PC-3 (cell line): ENCODE results near the gene SUMO2. TPM values are rescaled to one million over a fixed set of nuclear protein-coding genes. Genes with fewer than 3 reads are reported as not detected.
"Not testable (repeated sequence)": the region's sequence is repeated elsewhere in the genome, so short reads cannot be mapped to it uniquely, and the experiment has no call there.

Source experiments
- ATAC-seq: fragments of 200-7000 bp; cut with Tn5 transposase; 2 replicates; pipeline ENCODE4 v1.9.1; 2020; ENCODE audit warnings: mild to moderate bottlenecking, moderate library complexity
- BruUV-seq: library from RNA; stranded (reverse); fragments of 400-500 nt; replicated peaks from 2 replicates; lab custom pipeline; 2021; lab: Mats Ljungman, UMichigan
- CTCF ChIA-PET: fragments of 300-600 bp; sonication (Branson Sonifier 250); formaldehyde crosslinking; loops from one replicate; lab custom pipeline; 2022; ENCODE audit warnings: antibody characterized with exemption; lab: Charles Lee
- POLR2A ChIA-PET: fragments of 300-600 bp; sonication (Branson Sonifier 250); formaldehyde crosslinking; loops from one replicate; lab custom pipeline; 2022; ENCODE audit warnings: antibody characterized with exemption; ENCODE audit not compliant: unreplicated experiment; lab: Charles Lee
- DNase-seq: peaks from one replicate; pipeline ENCODE4 v3.0.0-alpha.2; 2015
- H2AFZ ChIP-seq: fragments of 300-600 bp; sonication (generic); 2 replicates; pipeline ENCODE4 v1.6.0; 2016; ENCODE audit warnings: antibody characterized with exemption, low read length
- H3F3A ChIP-seq: fragments of 300-600 bp; sonication (generic); one replicate; pipeline ENCODE4 v1.6.0; 2017; ENCODE audit warnings: antibody characterized with exemption, low read length, control low read depth, mild to moderate bottlenecking; ENCODE audit not compliant: unreplicated experiment
- H3K27ac ChIP-seq: fragments of 300-600 bp; sonication (generic); 2 replicates; pipeline ENCODE4 v1.5.1; 2016; ENCODE audit warnings: mild to moderate bottlenecking, low read length
- H3K27me3 ChIP-seq: fragments of 300-600 bp; sonication (generic); 2 replicates; pipeline ENCODE4 v1.6.1; 2016; ENCODE audit warnings: low read length, mixed read lengths
- H3K36me3 ChIP-seq: fragments of 300-600 bp; sonication (generic); 2 replicates; pipeline ENCODE4 v1.6.1; 2016; ENCODE audit warnings: low read depth, mixed run types, low read length, mixed read lengths
- H3K4me1 ChIP-seq: fragments of 300-600 bp; sonication (generic); 2 replicates; pipeline ENCODE4 v1.5.1; 2016; ENCODE audit warnings: low read length; ENCODE audit not compliant: insufficient read depth
- H3K4me2 ChIP-seq: fragments of 300-600 bp; sonication (generic); 2 replicates; pipeline ENCODE4 v1.6.0; 2016; ENCODE audit warnings: low read length
- H3K4me3 ChIP-seq: fragments of 300-600 bp; sonication (generic); 2 replicates; pipeline ENCODE4 v1.5.1; 2016; ENCODE audit warnings: mild to moderate bottlenecking, low read length, mixed read lengths
- H3K79me2 ChIP-seq: fragments of 300-600 bp; sonication (generic); 2 replicates; pipeline ENCODE4 v1.6.1; 2017; ENCODE audit warnings: low read length, mixed read lengths
- H3K9ac ChIP-seq: fragments of 300-600 bp; sonication (generic); 2 replicates; pipeline ENCODE4 v1.6.0; 2016; ENCODE audit warnings: mild to moderate bottlenecking, low read length
- H3K9me2 ChIP-seq: fragments of 300-600 bp; sonication (generic); replicated peaks from 2 replicates; pipeline ENCODE4 v1.6.1; 2016; ENCODE audit warnings: mixed run types, low read length, mixed read lengths
- H3K9me3 ChIP-seq: fragments of 300-600 bp; sonication (generic); 2 replicates; pipeline ENCODE4 v1.6.1; 2016; ENCODE audit warnings: low read length, mixed read lengths
- H4K20me1 ChIP-seq: fragments of 300-600 bp; sonication (generic); 2 replicates; pipeline ENCODE4 v1.6.1; 2016; ENCODE audit warnings: low read length, mixed read lengths
- CTCF ChIP-seq: fragments of 300-600 bp; sonication (generic); conservative IDR thresholded peaks from 2 replicates; pipeline ENCODE4 v1.5.1; 2017; ENCODE audit warnings: antibody characterized with exemption, low read depth, mild to moderate bottlenecking, low read length
- EZH2 ChIP-seq: fragments of 300-600 bp; sonication (generic); IDR thresholded peaks from one replicate; pipeline ENCODE4 v1.6.1; 2017; ENCODE audit warnings: antibody characterized with exemption, mild to moderate bottlenecking, low read length; ENCODE audit not compliant: unreplicated experiment
- EZH2phosphoT487 ChIP-seq: fragments of 300-600 bp; sonication (generic); IDR thresholded peaks from 2 replicates; pipeline ENCODE4 v1.6.1; 2018; ENCODE audit warnings: mild to moderate bottlenecking, antibody characterized with exemption, low read length, borderline replicate concordance
- intact Hi-C: fragments of 100-400 bp; cut with micrococcal nuclease; formaldehyde crosslinking; loops from 2 replicates; pipeline ENCODE4 v1.9.0; 2023
- total RNA-seq: library from RNA; depleted of rRNA; stranded (reverse); fragments of >200 nt; gene quantifications from 2 replicates; pipeline ENCODE4 v1.2.3, GENCODE V29; 2014

SUMO2 gene
- total RNA-seq, 1 experiment from 2014 or later = 282 TPM

- H3K9me2 ChIP-seq = no peaks in the 10 kb centered on the region
- peaks cover 34% of the 10 kb centered on the region for H3K36me3 ChIP-seq
- H4K20me1 ChIP-seq = no peaks in the 10 kb centered on the region
- H3K4me2 ChIP-seq = no peak overlapping the region
- no peak overlapping the region for H3K9ac ChIP-seq
- H3K4me3 ChIP-seq = no peak overlapping the region
- TF ChIP-seq CTCF (no peak), EZH2phosphoT487 (no peak), EZH2 (no peak)
- H2AFZ ChIP-seq = no peak overlapping the region
- CTCF ChIA-PET = no interaction called here
- peaks cover 8% of the 10 kb centered on the region; the same call in 1 of the 2 replicates for H3K4me1 ChIP-seq
- no peak overlapping the region for H3K27ac ChIP-seq
- H3F3A ChIP-seq = no peaks in the 10 kb centered on the region
- no peaks in the 10 kb centered on the region for H3K9me3 ChIP-seq
- intact Hi-C loops = loop anchor here (10.0 kb wide), 2 partner anchors 173 to 207 kb away; no protein-coding TSS in a partner anchor
- ATAC-seq = no peak
- POLR2A ChIA-PET = no interaction called here
- no peaks in the 10 kb centered on the region for H3K27me3 ChIP-seq
- no peak for DNase-seq
- no TSS peak for BruUV-seq
- peaks cover 63% of the 10 kb centered on the region for H3K79me2 ChIP-seq
Observed at GRCh38 chr17:75207760-75208159, 25.0 kb upstream of the SUMO2 start.

- POLR2A ChIA-PET = interaction anchor here (0.7 kb wide), 1 partner anchor 48 kb away, joined by 4 read pairs; no protein-coding TSS in a partner anchor
Observed at GRCh38 chr17:75207050-75207407, 24.3 kb upstream of the SUMO2 start.

GRCh38 chr17:75205793-75206163 is 23.0 kb upstream of the SUMO2 start:
- TSS peak; percentile 78 for BruUV-seq
- peaks cover 63% of the 10 kb centered on the region for H3K79me2 ChIP-seq
- peak; percentile 1; the same call in 1 of the 2 replicates for ATAC-seq

More at GRCh38 chr17:75207050-75207407, 24.3 kb upstream of the SUMO2 start:
- not testable (repeated sequence) for H3K4me1 ChIP-seq, ATAC-seq, H3K27me3 ChIP-seq, H4K20me1 ChIP-seq, BruUV-seq, H2AFZ ChIP-seq, H3K9me3 ChIP-seq, H3K27ac ChIP-seq, H3K9me2 ChIP-seq, DNase-seq, H3F3A ChIP-seq
- Histone ChIP-seq H3K9ac (peak overlapping the region; percentile 98), H3K79me2 (peaks cover 63% of the 10 kb centered on the region), H3K4me3 (peak overlapping the region; percentile 91), H3K36me3 (peaks cover 28% of the 10 kb centered on the region), H3K4me2 (peak overlapping the region; percentile 85)
- intact Hi-C loops = loop anchor here (10.0 kb wide), 2 partner anchors 172 to 208 kb away; no protein-coding TSS in a partner anchor
- CTCF ChIA-PET = interaction anchor here (0.7 kb wide), 1 partner anchor 205 kb away, joined by 3 read pairs; no protein-coding TSS in a partner anchor

More at GRCh38 chr17:75205793-75206163, 23.0 kb upstream of the SUMO2 start:
- H3K4me1 ChIP-seq = peaks cover 8% of the 10 kb centered on the region; the same call in 1 of the 2 replicates
- intact Hi-C loops = loop anchor here (10.0 kb wide), 2 partner anchors 171 to 209 kb away; no protein-coding TSS in a partner anchor
- DNase-seq = no peak
- peak overlapping the region; percentile 94 for H3K27ac ChIP-seq
- peak overlapping the region; percentile 98 for H3K9ac ChIP-seq
- peaks cover 20% of the 10 kb centered on the region for H3K36me3 ChIP-seq
- no peaks in the 10 kb centered on the region for H3K9me2 ChIP-seq
- H3F3A ChIP-seq = no peaks in the 10 kb centered on the region
- TF ChIP-seq EZH2 = no peak
- TF ChIP-seq EZH2phosphoT487 = no peak
- no peak for TF ChIP-seq CTCF
- H3K9me3 ChIP-seq = no peaks in the 10 kb centered on the region
- H3K4me2 ChIP-seq = peak overlapping the region; percentile 85
- ChIA-PET POLR2A (interaction anchor here (0.6 kb wide), 1 partner anchor 75 kb away, joined by 4 read pairs; no protein-coding TSS in a partner anchor), CTCF (interaction anchor here (0.6 to 1.8 kb wide), 2 partner anchors 10 to 92 kb away, joined by 3 to 5 read pairs; no protein-coding TSS in a partner anchor)
- peak overlapping the region; percentile 84 for H2AFZ ChIP-seq
- H4K20me1 ChIP-seq = no peaks in the 10 kb centered on the region
- H3K4me3 ChIP-seq = peak overlapping the region; percentile 91
- no peaks in the 10 kb centered on the region for H3K27me3 ChIP-seq
